H1 (cell line): ENCODE results near the gene FAH. TPM values are rescaled to one million over a fixed set of nuclear protein-coding genes. Genes with fewer than 3 reads are reported as not detected.

Experiments used
- BRCA1 ChIP-seq: IDR thresholded peaks from 2 replicates; pipeline ENCODE4 v1.6.1; 2012; ENCODE audit warnings: low read depth, low read length, improper control_type of control experiment
- EP300 ChIP-seq, 2 experiments: IDR thresholded peaks; 1 replicate in 1 of 2; 2 replicates in 1 of 2; pipeline ENCODE4 v1.6.1; 2011 to 2012; ENCODE audit warnings: low read depth in 2 of 2, low read length in 2 of 2, mild to moderate bottlenecking in 2 of 2, borderline replicate concordance in 1 of 2, inconsistent platforms in 1 of 2, moderate library complexity in 1 of 2
- JUND ChIP-seq: IDR thresholded peaks from 2 replicates; pipeline ENCODE4 v1.6.1; 2011; ENCODE audit warnings: mild to moderate bottlenecking, improper control_type of control experiment, low read length
- RNF2 ChIP-seq: fragments of 200-900, 300-1000 bp; sonication (generic); IDR thresholded peaks from 2 replicates; pipeline ENCODE4 v1.7.1; 2016; ENCODE audit warnings: borderline replicate concordance, low read depth, mild to moderate bottlenecking, antibody characterized with exemption, low read length; ENCODE audit not compliant: poor library complexity, severe bottlenecking; ENCODE audit errors: missing control alignments
- SAP30 ChIP-seq: fragments of 300-600 bp; sonication (generic); IDR thresholded peaks from 2 replicates; pipeline ENCODE4 v1.7.1; 2012; ENCODE audit warnings: low read length, moderate library complexity, mild to moderate bottlenecking, inconsistent platforms; ENCODE audit not compliant: insufficient read depth, insufficient replicate concordance
- TCF12 ChIP-seq: IDR thresholded peaks from 2 replicates; pipeline ENCODE4 v1.6.1; 2011; ENCODE audit warnings: low read depth, mild to moderate bottlenecking, low read length
- polyA plus RNA-seq, 7 experiments: library from polyadenylated mRNA; depleted of rRNA in 3 of 7; stranded (reverse) in 5 of 7; unstranded in 2 of 7; fragments of >200 nt in 5 of 7; fragments of 200-250 nt in 2 of 7; gene quantifications; 1 replicate in 5 of 7; 2 replicates in 1 of 7; 4 replicates in 1 of 7; pipeline versions ENCODE4 v1.2.1 to v1.2.3, GENCODE V29; 2011 to 2013; ENCODE audit warnings: missing spikeins in 2 of 7, mixed read lengths in 2 of 7
- total RNA-seq: library from RNA; stranded (reverse); fragmentation: NEBNext Ultra II Directional; extraction: Animal tissue kit (Norgen Biotek cat#: 25700); gene quantifications from 2 replicates; pipeline ENCODE4 v1.2.1, GENCODE V29; 2021
- TF ChIP-seq, protein P1 (sequence below): fragments of 300-600 bp; sonication (generic); IDR thresholded peaks from 2 replicates; pipeline ENCODE4 v1.7.1; 2012; ENCODE audit warnings: low read length, moderate library complexity, mild to moderate bottlenecking, inconsistent platforms; ENCODE audit not compliant: insufficient replicate concordance

Gene FAH
- total and polyA plus RNA-seq, 2 of the 8 experiments (the other 6 are each of a cell fraction or from before 2014, with no cell fraction given): 20.0 to 21.7 TPM

DNA sequence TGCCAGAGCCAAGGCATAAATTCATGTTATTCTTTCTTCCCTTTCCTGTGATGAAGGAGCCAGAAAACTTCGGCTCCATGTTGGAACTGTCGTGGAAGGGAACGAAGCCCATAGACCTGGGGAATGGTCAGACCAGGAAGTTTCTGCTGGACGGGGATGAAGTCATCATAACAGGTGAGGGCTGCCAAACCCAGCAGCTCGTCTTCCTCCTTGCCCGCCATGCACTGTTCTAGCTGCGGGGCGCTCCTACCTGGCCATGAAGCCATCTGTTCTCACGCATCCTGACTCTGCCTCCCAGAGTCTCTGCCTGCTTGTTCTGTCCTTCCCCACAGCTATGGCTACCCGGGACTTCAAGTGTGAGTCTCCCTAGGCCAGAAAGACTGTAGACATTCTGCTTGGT, 28.2 kb downstream of the FAH start (continued):
- TF ChIP-seq, protein P1, sequence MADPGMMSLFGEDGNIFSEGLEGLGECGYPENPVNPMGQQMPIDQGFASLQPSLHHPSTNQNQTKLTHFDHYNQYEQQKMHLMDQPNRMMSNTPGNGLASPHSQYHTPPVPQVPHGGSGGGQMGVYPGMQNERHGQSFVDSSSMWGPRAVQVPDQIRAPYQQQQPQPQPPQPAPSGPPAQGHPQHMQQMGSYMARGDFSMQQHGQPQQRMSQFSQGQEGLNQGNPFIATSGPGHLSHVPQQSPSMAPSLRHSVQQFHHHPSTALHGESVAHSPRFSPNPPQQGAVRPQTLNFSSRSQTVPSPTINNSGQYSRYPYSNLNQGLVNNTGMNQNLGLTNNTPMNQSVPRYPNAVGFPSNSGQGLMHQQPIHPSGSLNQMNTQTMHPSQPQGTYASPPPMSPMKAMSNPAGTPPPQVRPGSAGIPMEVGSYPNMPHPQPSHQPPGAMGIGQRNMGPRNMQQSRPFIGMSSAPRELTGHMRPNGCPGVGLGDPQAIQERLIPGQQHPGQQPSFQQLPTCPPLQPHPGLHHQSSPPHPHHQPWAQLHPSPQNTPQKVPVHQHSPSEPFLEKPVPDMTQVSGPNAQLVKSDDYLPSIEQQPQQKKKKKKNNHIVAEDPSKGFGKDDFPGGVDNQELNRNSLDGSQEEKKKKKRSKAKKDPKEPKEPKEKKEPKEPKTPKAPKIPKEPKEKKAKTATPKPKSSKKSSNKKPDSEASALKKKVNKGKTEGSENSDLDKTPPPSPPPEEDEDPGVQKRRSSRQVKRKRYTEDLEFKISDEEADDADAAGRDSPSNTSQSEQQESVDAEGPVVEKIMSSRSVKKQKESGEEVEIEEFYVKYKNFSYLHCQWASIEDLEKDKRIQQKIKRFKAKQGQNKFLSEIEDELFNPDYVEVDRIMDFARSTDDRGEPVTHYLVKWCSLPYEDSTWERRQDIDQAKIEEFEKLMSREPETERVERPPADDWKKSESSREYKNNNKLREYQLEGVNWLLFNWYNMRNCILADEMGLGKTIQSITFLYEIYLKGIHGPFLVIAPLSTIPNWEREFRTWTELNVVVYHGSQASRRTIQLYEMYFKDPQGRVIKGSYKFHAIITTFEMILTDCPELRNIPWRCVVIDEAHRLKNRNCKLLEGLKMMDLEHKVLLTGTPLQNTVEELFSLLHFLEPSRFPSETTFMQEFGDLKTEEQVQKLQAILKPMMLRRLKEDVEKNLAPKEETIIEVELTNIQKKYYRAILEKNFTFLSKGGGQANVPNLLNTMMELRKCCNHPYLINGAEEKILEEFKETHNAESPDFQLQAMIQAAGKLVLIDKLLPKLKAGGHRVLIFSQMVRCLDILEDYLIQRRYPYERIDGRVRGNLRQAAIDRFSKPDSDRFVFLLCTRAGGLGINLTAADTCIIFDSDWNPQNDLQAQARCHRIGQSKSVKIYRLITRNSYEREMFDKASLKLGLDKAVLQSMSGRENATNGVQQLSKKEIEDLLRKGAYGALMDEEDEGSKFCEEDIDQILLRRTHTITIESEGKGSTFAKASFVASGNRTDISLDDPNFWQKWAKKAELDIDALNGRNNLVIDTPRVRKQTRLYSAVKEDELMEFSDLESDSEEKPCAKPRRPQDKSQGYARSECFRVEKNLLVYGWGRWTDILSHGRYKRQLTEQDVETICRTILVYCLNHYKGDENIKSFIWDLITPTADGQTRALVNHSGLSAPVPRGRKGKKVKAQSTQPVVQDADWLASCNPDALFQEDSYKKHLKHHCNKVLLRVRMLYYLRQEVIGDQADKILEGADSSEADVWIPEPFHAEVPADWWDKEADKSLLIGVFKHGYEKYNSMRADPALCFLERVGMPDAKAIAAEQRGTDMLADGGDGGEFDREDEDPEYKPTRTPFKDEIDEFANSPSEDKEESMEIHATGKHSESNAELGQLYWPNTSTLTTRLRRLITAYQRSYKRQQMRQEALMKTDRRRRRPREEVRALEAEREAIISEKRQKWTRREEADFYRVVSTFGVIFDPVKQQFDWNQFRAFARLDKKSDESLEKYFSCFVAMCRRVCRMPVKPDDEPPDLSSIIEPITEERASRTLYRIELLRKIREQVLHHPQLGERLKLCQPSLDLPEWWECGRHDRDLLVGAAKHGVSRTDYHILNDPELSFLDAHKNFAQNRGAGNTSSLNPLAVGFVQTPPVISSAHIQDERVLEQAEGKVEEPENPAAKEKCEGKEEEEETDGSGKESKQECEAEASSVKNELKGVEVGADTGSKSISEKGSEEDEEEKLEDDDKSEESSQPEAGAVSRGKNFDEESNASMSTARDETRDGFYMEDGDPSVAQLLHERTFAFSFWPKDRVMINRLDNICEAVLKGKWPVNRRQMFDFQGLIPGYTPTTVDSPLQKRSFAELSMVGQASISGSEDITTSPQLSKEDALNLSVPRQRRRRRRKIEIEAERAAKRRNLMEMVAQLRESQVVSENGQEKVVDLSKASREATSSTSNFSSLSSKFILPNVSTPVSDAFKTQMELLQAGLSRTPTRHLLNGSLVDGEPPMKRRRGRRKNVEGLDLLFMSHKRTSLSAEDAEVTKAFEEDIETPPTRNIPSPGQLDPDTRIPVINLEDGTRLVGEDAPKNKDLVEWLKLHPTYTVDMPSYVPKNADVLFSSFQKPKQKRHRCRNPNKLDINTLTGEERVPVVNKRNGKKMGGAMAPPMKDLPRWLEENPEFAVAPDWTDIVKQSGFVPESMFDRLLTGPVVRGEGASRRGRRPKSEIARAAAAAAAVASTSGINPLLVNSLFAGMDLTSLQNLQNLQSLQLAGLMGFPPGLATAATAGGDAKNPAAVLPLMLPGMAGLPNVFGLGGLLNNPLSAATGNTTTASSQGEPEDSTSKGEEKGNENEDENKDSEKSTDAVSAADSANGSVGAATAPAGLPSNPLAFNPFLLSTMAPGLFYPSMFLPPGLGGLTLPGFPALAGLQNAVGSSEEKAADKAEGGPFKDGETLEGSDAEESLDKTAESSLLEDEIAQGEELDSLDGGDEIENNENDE: no peak
- TF ChIP-seq RNF2: no peak
- no peak for TF ChIP-seq BRCA1
- TF ChIP-seq TCF12: no peak
- TF ChIP-seq JUND: no peak
- TF ChIP-seq EP300 (IDR thresholded peaks at IDR 0.05; ENCODE audit: borderline replicate concordance in 1 of 2, low read depth in 2 of 2, low read length in 2 of 2): no peak
- TF ChIP-seq SAP30: no peak
